Left lung (tissue), 10 donors: ENCODE data around the gene PSRC1. TPM values are rescaled to one million over a fixed set of nuclear protein-coding genes. Genes with fewer than 3 reads are reported as not detected.

Experiments used
- ATAC-seq: fragments of 200-7000 bp; cut with Tn5 transposase; one replicate; pipeline ENCODE4 v1.9.1; 2020; ENCODE audit warnings: moderate library complexity
- DNase-seq, 4 donors: peaks; one replicate each; pipeline ENCODE4 v3.0.0-alpha.2; 2013 to 2020
- H3K27ac ChIP-seq, 2 donors: fragments of 200-600 bp; sonication (generic) in 1 of 2; one replicate each; pipeline versions ENCODE4 v1.5.0 to v1.8.0; 2020 to 2021
- H3K27me3 ChIP-seq, 2 donors: fragments of 200-600 bp; sonication (generic) in 1 of 2; one replicate each; pipeline versions ENCODE4 v1.5.0 to v1.8.0; 2020 to 2021
- H3K36me3 ChIP-seq, 2 donors: fragments of 200-600 bp; sonication (generic) in 1 of 2; one replicate each; pipeline versions ENCODE4 v1.5.0 to v1.8.0; 2020 to 2021
- H3K4me1 ChIP-seq, 2 donors: fragments of 200-600 bp; one replicate each; pipeline ENCODE4 v1.8.0; 2021
- H3K4me3 ChIP-seq, 2 donors: fragments of 200-600 bp; sonication (generic) in 1 of 2; one replicate each; pipeline versions ENCODE4 v1.5.0 to v1.8.0; 2020 to 2021; ENCODE audit warnings: mild to moderate bottlenecking in 1 of 2
- H3K9me3 ChIP-seq, 2 donors: fragments of 200-600 bp; sonication (generic) in 1 of 2; one replicate each; pipeline versions ENCODE4 v1.5.0 to v1.8.0; 2020 to 2021
- intact Hi-C, 2 donors: fragments of 100-400 bp; cut with DNase I; formaldehyde crosslinking; loops; one replicate each; pipeline versions ENCODE4 v1.11.2 to v1.14.2; 2022
- polyA plus RNA-seq, 6 donors: library from polyadenylated mRNA; unstranded; fragments of 120-200 nt; gene quantifications; one replicate each; pipeline ENCODE4 v1.2.1, GENCODE V29; 2013; ENCODE audit not compliant: insufficient read length in 6 of 6
- total RNA-seq, 2 donors: library from RNA; stranded (reverse); fragmentation: NEBNext Ultra II Directional; extraction: Animal tissue kit (Norgen Biotek cat#: 25700); gene quantifications; one replicate each; pipeline ENCODE4 v1.2.1, GENCODE V29; 2021
- TF ChIP-seq, protein P1 (sequence below), 2 donors: fragments of 200-600 bp; sonication (generic) in 1 of 2; IDR thresholded peaks; one replicate each; pipeline versions ENCODE4 v1.5.0 to v1.8.0; 2021; ENCODE audit warnings: antibody characterized with exemption in 2 of 2
- donor health status: DM: no; HTN: yes; CAD: no.
- donor health status: DM: no; HTN: no; CAD: no.

The PSRC1 gene
- total and polyA plus RNA-seq, 8 donors = 4.2 to 53.0 (median 37.7) TPM

- Histone ChIP-seq H3K9me3 (no peaks in the 10 kb centered on the region), H3K27me3 (no peaks in the 10 kb centered on the region), H3K36me3 (no peaks in the 10 kb centered on the region), H3K27ac (no peak overlapping the region), H3K4me1 (peaks cover 0 to 8% of the 10 kb centered on the region in 2 donors), H3K4me3 (no peak overlapping the region)
- ATAC-seq (no peak), DNase-seq (peak in 1 of 4 donors; percentile 74)
- intact Hi-C loops = loop anchor here in 1 of 2 donors (5.0 to 10.0 kb wide), 2 partner anchors 144 to 272 kb away; partner anchors contain the start of gene GPR61
- TF ChIP-seq, protein P1, sequence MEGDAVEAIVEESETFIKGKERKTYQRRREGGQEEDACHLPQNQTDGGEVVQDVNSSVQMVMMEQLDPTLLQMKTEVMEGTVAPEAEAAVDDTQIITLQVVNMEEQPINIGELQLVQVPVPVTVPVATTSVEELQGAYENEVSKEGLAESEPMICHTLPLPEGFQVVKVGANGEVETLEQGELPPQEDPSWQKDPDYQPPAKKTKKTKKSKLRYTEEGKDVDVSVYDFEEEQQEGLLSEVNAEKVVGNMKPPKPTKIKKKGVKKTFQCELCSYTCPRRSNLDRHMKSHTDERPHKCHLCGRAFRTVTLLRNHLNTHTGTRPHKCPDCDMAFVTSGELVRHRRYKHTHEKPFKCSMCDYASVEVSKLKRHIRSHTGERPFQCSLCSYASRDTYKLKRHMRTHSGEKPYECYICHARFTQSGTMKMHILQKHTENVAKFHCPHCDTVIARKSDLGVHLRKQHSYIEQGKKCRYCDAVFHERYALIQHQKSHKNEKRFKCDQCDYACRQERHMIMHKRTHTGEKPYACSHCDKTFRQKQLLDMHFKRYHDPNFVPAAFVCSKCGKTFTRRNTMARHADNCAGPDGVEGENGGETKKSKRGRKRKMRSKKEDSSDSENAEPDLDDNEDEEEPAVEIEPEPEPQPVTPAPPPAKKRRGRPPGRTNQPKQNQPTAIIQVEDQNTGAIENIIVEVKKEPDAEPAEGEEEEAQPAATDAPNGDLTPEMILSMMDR (IDR thresholded peaks at IDR 0.05) = no peak
These were observed 19.7 kb downstream of the PSRC1 start for GRCh38 chr1:109263234-109263596.

- peaks cover 0 to 8% of the 10 kb centered on the region in 2 donors for H3K4me1 ChIP-seq
- no peak overlapping the region for H3K4me3 ChIP-seq
- no peaks in the 10 kb centered on the region for H3K36me3 ChIP-seq
- intact Hi-C loops = loop anchor here in 1 of 2 donors (5.0 to 10.0 kb wide), 2 partner anchors 145 to 272 kb away; partner anchors contain the start of gene GPR61
- ATAC-seq (no peak), DNase-seq (peak in 1 of 4 donors; percentile 64)
- TF ChIP-seq, protein P1 (IDR thresholded peaks at IDR 0.05) = no peak
- H3K27ac ChIP-seq = no peak overlapping the region
- H3K27me3 ChIP-seq = no peaks in the 10 kb centered on the region
- H3K9me3 ChIP-seq = no peaks in the 10 kb centered on the region
These were observed 20.5 kb downstream of the PSRC1 start for GRCh38 chr1:109262231-109263055.

DNA sequence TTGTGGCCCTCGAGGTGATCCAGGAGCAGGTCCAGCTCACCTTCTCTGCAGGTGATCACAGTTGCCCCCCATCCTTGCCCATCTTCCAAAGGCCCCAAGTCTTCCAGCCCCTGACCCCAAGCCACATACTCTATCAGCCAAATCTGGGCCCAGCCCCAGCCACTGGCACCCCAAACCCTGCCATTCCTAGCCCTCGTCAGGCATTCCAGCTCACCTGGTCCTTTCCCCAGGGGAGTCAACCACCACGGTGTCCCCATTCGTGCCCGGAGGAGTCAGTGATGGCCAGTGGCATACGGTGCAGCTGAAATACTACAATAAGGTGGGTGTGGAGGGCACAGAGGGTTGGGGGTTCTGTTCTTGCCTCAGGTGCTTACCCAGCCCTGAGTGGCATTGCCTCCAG lies 21.4 kb downstream of the PSRC1 start:
- ATAC-seq (no peak), DNase-seq (peak in 1 of 4 donors; percentile 34)
- no peaks in the 10 kb centered on the region for H3K36me3 ChIP-seq
- H3K27ac ChIP-seq = no peak overlapping the region
- intact Hi-C loops = loop anchor here in 1 of 2 donors (5.0 to 10.0 kb wide), 2 partner anchors 146 to 273 kb away; partner anchors contain the start of gene GPR61
- H3K9me3 ChIP-seq = no peaks in the 10 kb centered on the region
- H3K27me3 ChIP-seq = no peaks in the 10 kb centered on the region
- H3K4me3 ChIP-seq = no peak overlapping the region
- H3K4me1 ChIP-seq = peaks cover 0 to 8% of the 10 kb centered on the region in 2 donors
- TF ChIP-seq, protein P1 (IDR thresholded peaks at IDR 0.05) = no peak

DNA sequence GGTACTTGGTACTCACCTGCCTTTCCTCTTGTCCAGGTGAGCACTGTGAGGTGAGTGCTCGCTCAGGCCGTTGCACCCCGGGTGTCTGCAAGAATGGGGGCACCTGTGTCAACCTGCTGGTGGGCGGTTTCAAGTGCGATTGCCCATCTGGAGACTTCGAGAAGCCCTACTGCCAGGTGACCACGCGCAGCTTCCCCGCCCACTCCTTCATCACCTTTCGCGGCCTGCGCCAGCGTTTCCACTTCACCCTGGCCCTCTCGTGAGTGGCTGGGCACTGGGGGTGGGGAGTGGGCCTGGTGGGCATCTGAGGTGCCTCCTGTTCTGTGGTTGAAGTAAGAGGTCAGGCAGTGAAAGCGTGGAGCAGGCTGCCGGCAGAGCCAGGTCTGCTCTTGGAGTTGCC lies 21.9 kb downstream of the PSRC1 start:
- ATAC-seq (no peak), DNase-seq (no peak)
- TF ChIP-seq, protein P1 (IDR thresholded peaks at IDR 0.05) = no peak
- Histone ChIP-seq H3K9me3 (no peaks in the 10 kb centered on the region), H3K4me1 (peaks cover 0 to 8% of the 10 kb centered on the region in 2 donors), H3K4me3 (no peak overlapping the region), H3K27ac (no peak overlapping the region), H3K36me3 (no peaks in the 10 kb centered on the region), H3K27me3 (no peaks in the 10 kb centered on the region)
- intact Hi-C loops = loop anchor here in 1 of 2 donors (5.0 to 10.0 kb wide), 2 partner anchors 146 to 274 kb away; partner anchors contain the start of gene GPR61
